OCI-LY7 (cell line): ENCODE data around the gene ALX1. TPM values are rescaled to one million over a fixed set of nuclear protein-coding genes. Genes with fewer than 3 reads are reported as not detected.

ENCODE experiments used
- BruUV-seq: library from RNA; stranded (reverse); fragments of 400-500 nt; replicated peaks from 2 replicates; lab custom pipeline; 2021; lab: Mats Ljungman, UMichigan
- CTCF ChIA-PET: fragments of 300-600 bp; sonication (Branson Sonifier 250); formaldehyde crosslinking; loops from one replicate; lab custom pipeline; 2022; ENCODE audit warnings: antibody characterized with exemption; ENCODE audit not compliant: unreplicated experiment; lab: Charles Lee
- POLR2A ChIA-PET: fragments of 300-600 bp; sonication (Branson Sonifier 250); formaldehyde crosslinking; loops from one replicate; lab custom pipeline; 2022; ENCODE audit warnings: antibody characterized with exemption; lab: Charles Lee
- DNase-seq: peaks from one replicate; pipeline ENCODE4 v3.0.0-alpha.2; 2015; ENCODE audit warnings: low spot score
- H2AFZ ChIP-seq: fragments of 200-600 bp; sonication (generic), shearing (Covaris generic); 2 replicates; pipeline ENCODE4 v1.6.1; 2014; ENCODE audit warnings: mild to moderate bottlenecking, antibody characterized with exemption, low read length, moderate library complexity
- H3K27ac ChIP-seq: fragments of 200-600 bp; sonication (generic); 2 replicates; pipeline ENCODE4 v1.5.1; 2014; ENCODE audit warnings: mixed run types, low read depth, mild to moderate bottlenecking, moderate library complexity, low read length, inconsistent platforms; ENCODE audit not compliant: poor library complexity, severe bottlenecking
- H3K36me3 ChIP-seq: fragments of 200-600 bp; sonication (generic); 2 replicates; pipeline ENCODE4 v1.6.1; 2014; ENCODE audit warnings: mild to moderate bottlenecking, antibody characterized with exemption, low read length, moderate library complexity, mixed read lengths; ENCODE audit not compliant: insufficient read depth
- H3K4me1 ChIP-seq: fragments of 200-600 bp; sonication (generic); 2 replicates; pipeline ENCODE4 v1.5.1; 2014; ENCODE audit warnings: mild to moderate bottlenecking, low read length; ENCODE audit not compliant: insufficient read depth, poor library complexity, severe bottlenecking
- H3K4me2 ChIP-seq: fragments of 200-600 bp; sonication (generic); 2 replicates; pipeline ENCODE4 v1.6.1; 2014; ENCODE audit warnings: mild to moderate bottlenecking, low read length
- H3K4me3 ChIP-seq: fragments of 200-600 bp; sonication (generic); 2 replicates; pipeline ENCODE4 v1.5.1; 2014; ENCODE audit warnings: mild to moderate bottlenecking, low read depth, low read length; ENCODE audit not compliant: poor library complexity, severe bottlenecking
- H3K79me2 ChIP-seq: fragments of 200-600 bp; sonication (generic); 2 replicates; pipeline ENCODE4 v1.6.1; 2016; ENCODE audit warnings: low read depth, mild to moderate bottlenecking, low read length, moderate library complexity, mixed read lengths; ENCODE audit not compliant: insufficient read depth
- H3K9me2 ChIP-seq: fragments of 200-600 bp; sonication (generic); 2 replicates; pipeline ENCODE4 v1.6.1; 2016; ENCODE audit warnings: mild to moderate bottlenecking, low read length, mixed read lengths; ENCODE audit not compliant: insufficient read depth
- H3K9me3 ChIP-seq: fragments of 200-600 bp; sonication (generic); 2 replicates; pipeline ENCODE4 v1.6.1; 2014; ENCODE audit warnings: mild to moderate bottlenecking, mixed run types, low read length, mixed read lengths
- H4K20me1 ChIP-seq: fragments of 200-600 bp; sonication (generic); 2 replicates; pipeline ENCODE4 v1.6.1; 2014; ENCODE audit warnings: mild to moderate bottlenecking, antibody characterized with exemption, low read length, moderate library complexity, mixed read lengths; ENCODE audit not compliant: insufficient read depth
- EZH2phosphoT487 ChIP-seq: fragments of 200-600 bp; sonication (generic); IDR thresholded peaks from 2 replicates; pipeline ENCODE4 v1.6.1; 2018; ENCODE audit warnings: low read depth, borderline replicate concordance, mild to moderate bottlenecking, mixed run types, antibody characterized with exemption, low read length, moderate library complexity, mixed read lengths
- intact Hi-C: fragments of 100-400 bp; cut with micrococcal nuclease; formaldehyde crosslinking; loops from one replicate; pipeline ENCODE4 v1.10.0; 2022; ENCODE audit not compliant: unreplicated experiment
- total RNA-seq, 2 experiments: library from RNA; depleted of rRNA in 1 of 2; stranded (reverse); fragments of >200 nt in 1 of 2; shearing (Covaris generic) in 1 of 2; gene quantifications; 2 replicates each; pipeline ENCODE4 v1.2.3, GENCODE V29; 2014 to 2022
- TF ChIP-seq, protein P1 (sequence below): fragments of 200-600 bp; sonication (generic); conservative IDR thresholded peaks from 2 replicates; pipeline ENCODE4 v1.5.1; 2014; ENCODE audit warnings: mild to moderate bottlenecking, antibody characterized with exemption, low read length, moderate library complexity, mixed read lengths

Gene ALX1
- total RNA-seq, 2 experiments from 2014 or later, result not detected

- Histone ChIP-seq H3K36me3 (no peaks in the 10 kb centered on the region), H3K9me3 (no peaks in the 10 kb centered on the region), H4K20me1 (no peaks in the 10 kb centered on the region), H3K4me1 (no peaks in the 10 kb centered on the region), H3K4me2 (no peak overlapping the region), H3K9me2 (no peaks in the 10 kb centered on the region), H3K4me3 (no peak overlapping the region), H2AFZ (no peak overlapping the region), H3K79me2 (no peaks in the 10 kb centered on the region), H3K27ac (no peak overlapping the region)
- no peak for DNase-seq
- ChIA-PET POLR2A (no interaction called here), CTCF (no interaction called here)
- BruUV-seq, result no TSS peak
- TF ChIP-seq, protein P1, sequence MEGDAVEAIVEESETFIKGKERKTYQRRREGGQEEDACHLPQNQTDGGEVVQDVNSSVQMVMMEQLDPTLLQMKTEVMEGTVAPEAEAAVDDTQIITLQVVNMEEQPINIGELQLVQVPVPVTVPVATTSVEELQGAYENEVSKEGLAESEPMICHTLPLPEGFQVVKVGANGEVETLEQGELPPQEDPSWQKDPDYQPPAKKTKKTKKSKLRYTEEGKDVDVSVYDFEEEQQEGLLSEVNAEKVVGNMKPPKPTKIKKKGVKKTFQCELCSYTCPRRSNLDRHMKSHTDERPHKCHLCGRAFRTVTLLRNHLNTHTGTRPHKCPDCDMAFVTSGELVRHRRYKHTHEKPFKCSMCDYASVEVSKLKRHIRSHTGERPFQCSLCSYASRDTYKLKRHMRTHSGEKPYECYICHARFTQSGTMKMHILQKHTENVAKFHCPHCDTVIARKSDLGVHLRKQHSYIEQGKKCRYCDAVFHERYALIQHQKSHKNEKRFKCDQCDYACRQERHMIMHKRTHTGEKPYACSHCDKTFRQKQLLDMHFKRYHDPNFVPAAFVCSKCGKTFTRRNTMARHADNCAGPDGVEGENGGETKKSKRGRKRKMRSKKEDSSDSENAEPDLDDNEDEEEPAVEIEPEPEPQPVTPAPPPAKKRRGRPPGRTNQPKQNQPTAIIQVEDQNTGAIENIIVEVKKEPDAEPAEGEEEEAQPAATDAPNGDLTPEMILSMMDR, result no peak
- TF ChIP-seq EZH2phosphoT487, result no peak
- intact Hi-C loops, result no loop called here
Measured at GRCh38 chr12:85277900-85278597, 2.0 kb upstream of the ALX1 start.

- no peak for DNase-seq
- intact Hi-C loops, result no loop called here
- Histone ChIP-seq H3K9me2 (no peaks in the 10 kb centered on the region), H3K9me3 (no peaks in the 10 kb centered on the region), H3K4me3 (no peak overlapping the region), H3K27ac (no peak overlapping the region), H2AFZ (no peak overlapping the region), H3K36me3 (no peaks in the 10 kb centered on the region), H3K4me1 (no peaks in the 10 kb centered on the region), H4K20me1 (no peaks in the 10 kb centered on the region), H3K79me2 (no peaks in the 10 kb centered on the region), H3K4me2 (no peak overlapping the region)
- TF ChIP-seq, protein P1, result no peak
- TF ChIP-seq EZH2phosphoT487, result no peak
- ChIA-PET CTCF (no interaction called here), POLR2A (no interaction called here)
- BruUV-seq, result no TSS peak
Measured at GRCh38 chr12:85278598-85279448, 1.2 kb upstream of the ALX1 start.
